WTC11 (cell line): ENCODE measurements around the gene COL17A1. TPM values are rescaled to one million over a fixed set of nuclear protein-coding genes. Genes with fewer than 3 reads are reported as not detected.

ENCODE experiments used
- ATAC-seq: fragments of 200-7000 bp; cut with Tn5 transposase; 2 replicates; pipeline ENCODE4 v1.10.0; 2021; ENCODE audit warnings: mild to moderate bottlenecking, moderate library complexity
- CTCF ChIA-PET: fragments of 300-600 bp; sonication (Branson Sonifier 250); formaldehyde crosslinking; loops from one replicate; lab custom pipeline; 2021; ENCODE audit warnings: antibody characterized with exemption; lab: Charles Lee
- POLR2A ChIA-PET: fragments of 350-600 bp; sonication (Branson Sonifier 250); formaldehyde crosslinking; loops from one replicate; lab custom pipeline; 2021; ENCODE audit warnings: antibody characterized with exemption; lab: Charles Lee
- DNase-seq: peaks from one replicate; pipeline ENCODE4 v3.0.0; 2021; ENCODE audit warnings: low spot score
- H3K27ac Mint-ChIP-seq: 2 replicates; pipeline ENCODE4 v1.8.0; 2021; ENCODE audit warnings: mixed read lengths
- H3K27me3 Mint-ChIP-seq: 2 replicates; pipeline ENCODE4 v1.8.0; 2021; ENCODE audit warnings: low read depth, mild to moderate bottlenecking, moderate library complexity, mixed read lengths
- H3K36me3 Mint-ChIP-seq: 2 replicates; pipeline ENCODE4 v1.8.0; 2021; ENCODE audit warnings: mixed read lengths
- H3K4me1 Mint-ChIP-seq: 2 replicates; pipeline ENCODE4 v1.8.0; 2022; ENCODE audit warnings: mixed read lengths
- H3K4me3 Mint-ChIP-seq: 2 replicates; pipeline ENCODE4 v1.8.0; 2021; ENCODE audit warnings: mild to moderate bottlenecking, moderate library complexity, mixed read lengths
- H3K9me3 Mint-ChIP-seq: 2 replicates; pipeline ENCODE4 v1.8.0; 2021; ENCODE audit warnings: mixed read lengths
- CBFB ChIP-seq: sonication (generic); formaldehyde crosslinking; IDR thresholded peaks from 2 replicates; pipeline ENCODE4 v1.8.1; 2022; ENCODE audit warnings: mild to moderate bottlenecking, low read depth, missing genetic modification reagents
- GRHL2 ChIP-seq: fragments of 250-450 bp; sonication (Bioruptor Pico); IDR thresholded peaks from 2 replicates; pipeline ENCODE4 v1.8.0; 2022; ENCODE audit warnings: mild to moderate bottlenecking, moderate library complexity; ENCODE audit not compliant: insufficient replicate concordance, severe bottlenecking
- KAT7 ChIP-seq: sonication (generic); formaldehyde crosslinking; IDR thresholded peaks from 2 replicates; pipeline ENCODE4 v1.8.1; 2023; ENCODE audit warnings: missing genetic modification reagents, mild to moderate bottlenecking, borderline replicate concordance
- NFE2L1 ChIP-seq: sonication (generic); formaldehyde crosslinking; IDR thresholded peaks from 2 replicates; pipeline ENCODE4 v1.8.1; 2023; ENCODE audit warnings: missing genetic modification reagents
- NR2C2 ChIP-seq: sonication (generic); formaldehyde crosslinking; IDR thresholded peaks from 2 replicates; pipeline ENCODE4 v1.8.0; 2022; ENCODE audit warnings: mild to moderate bottlenecking, missing genetic modification reagents
- SMAD3 ChIP-seq: sonication (generic); formaldehyde crosslinking; IDR thresholded peaks from 2 replicates; pipeline ENCODE4 v1.8.0; 2022; ENCODE audit warnings: missing genetic modification reagents, mild to moderate bottlenecking, borderline replicate concordance
- STAT6 ChIP-seq: sonication (generic); formaldehyde crosslinking; conservative IDR thresholded peaks from 2 replicates; pipeline ENCODE4 v1.8.1; 2023; ENCODE audit warnings: mild to moderate bottlenecking, low read depth, missing genetic modification reagents, moderate library complexity
- ZNF121 ChIP-seq: sonication (generic); formaldehyde crosslinking; IDR thresholded peaks from 2 replicates; pipeline ENCODE4 v1.8.0; 2023; ENCODE audit warnings: missing genetic modification reagents
- ZNF138 ChIP-seq: sonication (generic); formaldehyde crosslinking; conservative IDR thresholded peaks from 2 replicates; pipeline ENCODE4 v1.8.1; 2022; ENCODE audit warnings: mild to moderate bottlenecking, moderate library complexity, missing genetic modification reagents
- ZNF416 ChIP-seq: fragments of 250-450 bp; sonication (Bioruptor Pico); IDR thresholded peaks from 2 replicates; pipeline ENCODE4 v1.9.0; 2021; ENCODE audit warnings: mild to moderate bottlenecking, inconsistent platforms
- ZNF671 ChIP-seq: fragments of 250-450 bp; sonication (Bioruptor Pico); IDR thresholded peaks from 2 replicates; pipeline ENCODE4 v1.8.0; 2021; ENCODE audit warnings: mild to moderate bottlenecking
- total RNA-seq: library from RNA; stranded (reverse); gene quantifications from 3 replicates; pipeline ENCODE4 v1.2.3, GENCODE V29; 2021
- TF ChIP-seq, protein P1 (sequence below): fragments of 200-600 bp; IDR thresholded peaks from 2 replicates; pipeline ENCODE4 v1.8.0; 2022; ENCODE audit warnings: antibody characterized with exemption
- TF ChIP-seq, protein P2 (sequence below): fragments of 250-450 bp; sonication (Bioruptor Pico); conservative IDR thresholded peaks from 2 replicates; pipeline ENCODE4 v1.9.0; 2021; ENCODE audit warnings: mild to moderate bottlenecking
- TF ChIP-seq, protein P3 (sequence below): fragments of 250-450 bp; sonication (Bioruptor Pico); IDR thresholded peaks from 2 replicates; pipeline ENCODE4 v2.1.2; 2022; ENCODE audit warnings: mild to moderate bottlenecking, moderate library complexity

Gene COL17A1
- total RNA-seq, 1 experiment from 2014 or later: 1.5 TPM

- Mint-ChIP-seq H3K27ac (no peak overlapping the region), H3K36me3 (no peaks in the 10 kb centered on the region), H3K4me1 (peaks cover 4% of the 10 kb centered on the region), H3K4me3 (no peak overlapping the region), H3K9me3 (no peaks in the 10 kb centered on the region), H3K27me3 (no peaks in the 10 kb centered on the region)
- TF ChIP-seq ZNF121 (CRISPR knock-in tag) (no peak), ZNF138 (CRISPR knock-in tag) (no peak), KAT7 (CRISPR knock-in tag) (no peak), NFE2L1 (CRISPR knock-in tag) (no peak), ZNF671 (no peak), ZNF416 (CRISPR knock-in tag) (no peak), GRHL2 (CRISPR knock-in tag) (no peak), CBFB (CRISPR knock-in tag) (no peak)
- TF ChIP-seq, protein P1, sequence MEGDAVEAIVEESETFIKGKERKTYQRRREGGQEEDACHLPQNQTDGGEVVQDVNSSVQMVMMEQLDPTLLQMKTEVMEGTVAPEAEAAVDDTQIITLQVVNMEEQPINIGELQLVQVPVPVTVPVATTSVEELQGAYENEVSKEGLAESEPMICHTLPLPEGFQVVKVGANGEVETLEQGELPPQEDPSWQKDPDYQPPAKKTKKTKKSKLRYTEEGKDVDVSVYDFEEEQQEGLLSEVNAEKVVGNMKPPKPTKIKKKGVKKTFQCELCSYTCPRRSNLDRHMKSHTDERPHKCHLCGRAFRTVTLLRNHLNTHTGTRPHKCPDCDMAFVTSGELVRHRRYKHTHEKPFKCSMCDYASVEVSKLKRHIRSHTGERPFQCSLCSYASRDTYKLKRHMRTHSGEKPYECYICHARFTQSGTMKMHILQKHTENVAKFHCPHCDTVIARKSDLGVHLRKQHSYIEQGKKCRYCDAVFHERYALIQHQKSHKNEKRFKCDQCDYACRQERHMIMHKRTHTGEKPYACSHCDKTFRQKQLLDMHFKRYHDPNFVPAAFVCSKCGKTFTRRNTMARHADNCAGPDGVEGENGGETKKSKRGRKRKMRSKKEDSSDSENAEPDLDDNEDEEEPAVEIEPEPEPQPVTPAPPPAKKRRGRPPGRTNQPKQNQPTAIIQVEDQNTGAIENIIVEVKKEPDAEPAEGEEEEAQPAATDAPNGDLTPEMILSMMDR: no peak
- TF ChIP-seq, protein P2, sequence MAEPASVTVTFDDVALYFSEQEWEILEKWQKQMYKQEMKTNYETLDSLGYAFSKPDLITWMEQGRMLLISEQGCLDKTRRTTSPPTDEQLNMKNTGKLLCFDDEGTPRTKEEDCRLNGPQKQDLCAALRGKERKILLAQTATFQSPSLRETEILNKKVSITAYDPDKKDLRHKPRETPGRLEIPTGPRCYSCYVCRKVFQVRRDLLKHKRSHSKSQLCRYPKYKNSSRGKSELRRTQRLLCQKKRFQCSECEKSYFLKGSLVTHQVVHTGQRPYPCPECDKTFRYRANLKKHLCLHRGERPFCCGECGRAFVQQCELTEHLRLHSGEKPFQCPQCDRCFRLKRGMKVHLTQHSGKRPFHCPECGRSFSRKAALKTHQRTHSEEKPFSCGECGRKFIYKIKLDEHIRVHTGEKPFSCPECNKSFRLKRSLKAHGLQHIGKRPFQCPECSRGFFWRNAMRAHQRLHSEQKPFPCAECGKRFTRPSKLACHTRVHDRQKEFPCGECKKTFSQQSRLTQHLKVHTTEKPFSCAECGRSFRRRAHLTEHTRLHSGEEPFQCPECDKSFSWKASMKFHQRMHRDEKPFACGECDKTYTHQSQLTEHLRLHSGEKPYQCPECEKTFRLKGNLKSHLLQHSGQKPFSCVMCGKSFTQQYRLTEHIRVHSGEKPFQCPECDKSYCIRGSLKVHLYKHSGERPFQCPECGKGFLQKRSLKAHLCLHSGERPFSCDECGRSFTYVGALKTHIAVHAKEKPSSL (CRISPR knock-in tag): no peak
- CTCF ChIA-PET: no interaction called here
- no peak for DNase-seq
- no peak for ATAC-seq
- POLR2A ChIA-PET: no interaction called here
Measured at GRCh38 chr10:104052431-104052830, 33.2 kb downstream of the COL17A1 start.

DNA sequence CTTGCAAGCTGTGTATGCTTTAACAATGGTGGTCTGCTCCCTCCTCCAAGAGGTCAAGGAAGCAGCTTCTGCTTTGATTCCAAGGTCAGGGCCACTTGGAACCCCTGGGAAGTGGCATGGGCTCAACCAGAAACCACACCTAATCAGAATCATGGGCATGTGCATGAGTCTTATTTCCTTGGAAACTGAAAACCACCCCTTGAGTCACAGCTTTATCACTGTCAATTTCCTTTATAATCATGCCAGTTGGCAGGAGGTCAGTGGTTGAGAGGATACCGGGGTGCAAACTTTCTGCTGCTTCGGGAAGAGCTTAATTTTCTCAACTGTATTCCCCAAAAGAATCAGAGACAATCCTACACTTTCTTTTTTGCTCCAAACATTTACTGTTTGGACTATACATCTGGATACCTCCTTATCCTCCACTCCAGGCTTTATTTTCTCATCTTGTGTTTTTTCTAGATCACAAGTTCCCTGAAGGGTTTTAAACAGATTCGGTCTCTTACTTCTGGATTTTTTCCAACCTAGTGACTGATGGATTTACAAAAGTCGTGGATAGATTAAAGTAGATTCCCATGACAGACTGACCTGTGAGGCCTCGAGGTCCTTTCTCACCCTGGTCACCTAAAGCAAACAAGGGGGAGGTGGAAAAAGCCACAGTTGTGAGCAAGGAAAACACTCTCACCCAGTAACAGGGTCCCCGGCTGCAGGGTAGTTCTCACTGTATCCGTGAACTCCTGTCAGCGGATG lies 36.0 kb downstream of the COL17A1 start:
- POLR2A ChIA-PET: no interaction called here
- TF ChIP-seq STAT6 (CRISPR knock-in tag): no peak
- TF ChIP-seq ZNF121 (CRISPR knock-in tag): no peak
- TF ChIP-seq NR2C2 (CRISPR knock-in tag): no peak
- TF ChIP-seq, protein P3, sequence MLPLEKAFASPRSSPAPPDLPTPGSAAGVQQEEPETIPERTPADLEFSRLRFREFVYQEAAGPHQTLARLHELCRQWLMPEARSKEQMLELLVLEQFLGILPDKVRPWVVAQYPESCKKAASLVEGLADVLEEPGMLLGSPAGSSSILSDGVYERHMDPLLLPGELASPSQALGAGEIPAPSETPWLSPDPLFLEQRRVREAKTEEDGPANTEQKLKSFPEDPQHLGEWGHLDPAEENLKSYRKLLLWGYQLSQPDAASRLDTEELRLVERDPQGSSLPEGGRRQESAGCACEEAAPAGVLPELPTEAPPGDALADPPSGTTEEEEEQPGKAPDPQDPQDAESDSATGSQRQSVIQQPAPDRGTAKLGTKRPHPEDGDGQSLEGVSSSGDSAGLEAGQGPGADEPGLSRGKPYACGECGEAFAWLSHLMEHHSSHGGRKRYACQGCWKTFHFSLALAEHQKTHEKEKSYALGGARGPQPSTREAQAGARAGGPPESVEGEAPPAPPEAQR (CRISPR knock-in tag): no peak
- TF ChIP-seq SMAD3: no peak
- TF ChIP-seq, protein P1: no peak
- no peaks in the 10 kb centered on the region for H3K36me3 Mint-ChIP-seq
- H3K27ac Mint-ChIP-seq: no peak overlapping the region
- CTCF ChIA-PET: no interaction called here
- no peaks in the 10 kb centered on the region for H3K27me3 Mint-ChIP-seq
- H3K9me3 Mint-ChIP-seq: no peaks in the 10 kb centered on the region
- no peak for DNase-seq
- no peak for ATAC-seq
- H3K4me3 Mint-ChIP-seq: no peak overlapping the region
- H3K4me1 Mint-ChIP-seq: peaks cover 9% of the 10 kb centered on the region
